ENCODE results near the gene TCFL5. TPM values are rescaled to one million over a fixed set of nuclear protein-coding genes. Genes with fewer than 3 reads are reported as not detected.

TCFL5 gene
- total and polyA plus RNA-seq, 12 donors = 2.5 to 8.3 (median 6.4) TPM

DNA sequence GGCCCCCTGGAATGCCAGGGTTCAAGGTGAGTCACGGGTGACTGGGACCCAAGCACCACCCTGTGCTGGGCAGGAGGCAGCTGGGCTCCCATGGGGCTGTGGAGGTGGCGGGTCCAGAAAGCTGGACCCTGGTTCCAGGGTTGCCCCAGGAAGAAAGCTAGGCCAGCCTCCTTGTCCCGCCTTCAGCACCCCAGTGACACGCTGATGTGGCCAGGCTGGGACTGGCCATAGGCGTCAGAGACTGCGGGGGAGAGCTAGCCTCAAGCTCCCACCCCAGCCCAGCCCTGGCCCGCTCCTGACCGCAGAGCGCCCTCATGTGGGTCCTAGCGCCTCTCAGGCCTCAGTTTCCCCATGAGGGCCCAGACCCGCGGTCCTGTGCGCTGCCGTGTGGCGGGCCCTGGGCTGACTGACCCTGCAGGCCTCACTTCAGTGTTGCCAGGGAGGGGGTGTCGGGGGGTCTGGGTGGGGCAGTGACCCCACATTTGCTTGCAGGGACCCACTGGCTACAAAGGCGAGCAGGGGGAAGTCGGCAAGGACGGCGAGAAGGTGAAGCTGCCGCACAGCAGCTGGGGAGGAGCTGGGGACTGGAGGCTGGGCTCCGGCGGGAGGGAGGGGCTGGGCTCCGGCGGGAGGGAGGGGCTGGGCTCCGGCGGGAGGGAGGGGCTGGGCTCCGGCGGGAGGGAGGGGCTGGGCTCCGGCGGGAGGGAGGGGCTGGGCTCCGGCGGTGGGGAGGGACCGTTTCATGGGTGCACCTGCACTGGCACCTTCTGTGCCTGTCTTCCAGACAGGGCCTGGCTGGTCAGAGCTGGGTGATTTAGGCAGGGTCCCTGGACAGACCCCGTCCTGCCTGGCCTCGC is 36.9 kb downstream of the TCFL5 start:
- Histone ChIP-seq H3K27me3 (no peaks in the 10 kb centered on the region), H3K4me3 (peak overlapping the region in 5 of 10 donors; percentile 5 to 46 (median 35)), H3K4me1 (peaks cover 0 to 20% (median 11%) of the 10 kb centered on the region in 9 donors), H3K9me3 (no peaks in the 10 kb centered on the region), H3K27ac (peak overlapping the region in 1 of 10 donors; percentile 52), H3K36me3 (no peaks in the 10 kb centered on the region)
- DNase-seq (peak in 1 of 2 donors; percentile 57), ATAC-seq (peak in 5 of 8 donors; percentile 34 to 79 (median 43))
- WGBS, 2 donors = 31 to 60% methylated on average over 21 to 30 of the region's 36 CpGs
- TF ChIP-seq, protein P1, sequence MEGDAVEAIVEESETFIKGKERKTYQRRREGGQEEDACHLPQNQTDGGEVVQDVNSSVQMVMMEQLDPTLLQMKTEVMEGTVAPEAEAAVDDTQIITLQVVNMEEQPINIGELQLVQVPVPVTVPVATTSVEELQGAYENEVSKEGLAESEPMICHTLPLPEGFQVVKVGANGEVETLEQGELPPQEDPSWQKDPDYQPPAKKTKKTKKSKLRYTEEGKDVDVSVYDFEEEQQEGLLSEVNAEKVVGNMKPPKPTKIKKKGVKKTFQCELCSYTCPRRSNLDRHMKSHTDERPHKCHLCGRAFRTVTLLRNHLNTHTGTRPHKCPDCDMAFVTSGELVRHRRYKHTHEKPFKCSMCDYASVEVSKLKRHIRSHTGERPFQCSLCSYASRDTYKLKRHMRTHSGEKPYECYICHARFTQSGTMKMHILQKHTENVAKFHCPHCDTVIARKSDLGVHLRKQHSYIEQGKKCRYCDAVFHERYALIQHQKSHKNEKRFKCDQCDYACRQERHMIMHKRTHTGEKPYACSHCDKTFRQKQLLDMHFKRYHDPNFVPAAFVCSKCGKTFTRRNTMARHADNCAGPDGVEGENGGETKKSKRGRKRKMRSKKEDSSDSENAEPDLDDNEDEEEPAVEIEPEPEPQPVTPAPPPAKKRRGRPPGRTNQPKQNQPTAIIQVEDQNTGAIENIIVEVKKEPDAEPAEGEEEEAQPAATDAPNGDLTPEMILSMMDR (IDR thresholded peaks at IDR 0.05) = no peak
- intact Hi-C loops (cut with DNase I) = no loop called here

- Histone ChIP-seq H3K4me1 (peaks cover 7 to 28% (median 18%) of the 10 kb centered on the region in 9 donors), H3K4me3 (peak overlapping the region in 1 of 10 donors; percentile 46), H3K27me3 (peaks cover 0 to 6% (median 0%) of the 10 kb centered on the region in 7 donors), H3K27ac (no peak overlapping the region), H3K9me3 (no peaks in the 10 kb centered on the region), H3K36me3 (no peaks in the 10 kb centered on the region)
- intact Hi-C loops (cut with DNase I) = no loop called here
- DNase-seq = peak in 1 of 2 donors; percentile 12
- ATAC-seq = no peak
- 88 to 90% methylated on average over 38 of the region's 38 CpGs for WGBS, 2 donors
- TF ChIP-seq, protein P1 (IDR thresholded peaks at IDR 0.05) = no peak
Measured at GRCh38 chr20:62823688-62824475, 37.7 kb downstream of the TCFL5 start.

- Histone ChIP-seq H3K27me3 (peaks cover 0 to 15% (median 4%) of the 10 kb centered on the region in 7 donors), H3K27ac (no peak overlapping the region), H3K36me3 (no peaks in the 10 kb centered on the region), H3K4me1 (peaks cover 12 to 37% (median 27%) of the 10 kb centered on the region in 9 donors), H3K9me3 (no peaks in the 10 kb centered on the region), H3K4me3 (no peak overlapping the region)
- no peak for ATAC-seq
- TF ChIP-seq, protein P1 (IDR thresholded peaks at IDR 0.05) = peak in 1 of 9 donors; percentile 29
- intact Hi-C loops (cut with DNase I) = no loop called here
- no peak for DNase-seq
- WGBS, 2 donors = 88 to 89% methylated on average over 24 of the region's 24 CpGs
Measured at GRCh38 chr20:62822788-62823651, 38.6 kb downstream of the TCFL5 start.

All from heart right ventricle (tissue), 16 donors.